ENCODE measurements around the gene UAP1L1.

- TF ChIP-seq CTCF (IDR thresholded peaks at IDR 0.05; ENCODE audit: low read length): peak; percentile 24; the same call in 1 of the 2 replicates
- no peak for TF ChIP-seq EZH2 (IDR thresholded peaks at IDR 0.05; ENCODE audit: borderline replicate concordance, low read length)
Observed at GRCh38 chr9:137113385-137114159, 36.3 kb downstream of the UAP1L1 start.
